Retinal pigment epithelial cell (primary cell): ENCODE measurements around the gene LMTK3.

ENCODE experiments used
- DNase-seq: peaks from one replicate; pipeline ENCODE4 v3.0.0-alpha.2; 2010; ENCODE audit warnings: low read depth
- H3K4me3 ChIP-seq: 2 replicates; pipeline ENCODE4 v1.5.1; 2011; ENCODE audit warnings: mild to moderate bottlenecking, low read length, control low read depth, moderate library complexity
- TF ChIP-seq, protein P1 (sequence below): conservative IDR thresholded peaks from 2 replicates; pipeline ENCODE4 v1.5.1; 2011; ENCODE audit warnings: low read depth, low read length, control low read depth, inconsistent platforms

LMTK3 gene

GRCh38 chr19:48442116-48443035 is 69.3 kb downstream of the LMTK3 start:
- TF ChIP-seq, protein P1, sequence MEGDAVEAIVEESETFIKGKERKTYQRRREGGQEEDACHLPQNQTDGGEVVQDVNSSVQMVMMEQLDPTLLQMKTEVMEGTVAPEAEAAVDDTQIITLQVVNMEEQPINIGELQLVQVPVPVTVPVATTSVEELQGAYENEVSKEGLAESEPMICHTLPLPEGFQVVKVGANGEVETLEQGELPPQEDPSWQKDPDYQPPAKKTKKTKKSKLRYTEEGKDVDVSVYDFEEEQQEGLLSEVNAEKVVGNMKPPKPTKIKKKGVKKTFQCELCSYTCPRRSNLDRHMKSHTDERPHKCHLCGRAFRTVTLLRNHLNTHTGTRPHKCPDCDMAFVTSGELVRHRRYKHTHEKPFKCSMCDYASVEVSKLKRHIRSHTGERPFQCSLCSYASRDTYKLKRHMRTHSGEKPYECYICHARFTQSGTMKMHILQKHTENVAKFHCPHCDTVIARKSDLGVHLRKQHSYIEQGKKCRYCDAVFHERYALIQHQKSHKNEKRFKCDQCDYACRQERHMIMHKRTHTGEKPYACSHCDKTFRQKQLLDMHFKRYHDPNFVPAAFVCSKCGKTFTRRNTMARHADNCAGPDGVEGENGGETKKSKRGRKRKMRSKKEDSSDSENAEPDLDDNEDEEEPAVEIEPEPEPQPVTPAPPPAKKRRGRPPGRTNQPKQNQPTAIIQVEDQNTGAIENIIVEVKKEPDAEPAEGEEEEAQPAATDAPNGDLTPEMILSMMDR, result no peak
- no peak overlapping the region for H3K4me3 ChIP-seq
- no peak for DNase-seq

- no peak overlapping the region for H3K4me3 ChIP-seq
- TF ChIP-seq, protein P1, result no peak
- no peak for DNase-seq
These were observed 70.1 kb downstream of the LMTK3 start for GRCh38 chr19:48441360-48442050.

DNA sequence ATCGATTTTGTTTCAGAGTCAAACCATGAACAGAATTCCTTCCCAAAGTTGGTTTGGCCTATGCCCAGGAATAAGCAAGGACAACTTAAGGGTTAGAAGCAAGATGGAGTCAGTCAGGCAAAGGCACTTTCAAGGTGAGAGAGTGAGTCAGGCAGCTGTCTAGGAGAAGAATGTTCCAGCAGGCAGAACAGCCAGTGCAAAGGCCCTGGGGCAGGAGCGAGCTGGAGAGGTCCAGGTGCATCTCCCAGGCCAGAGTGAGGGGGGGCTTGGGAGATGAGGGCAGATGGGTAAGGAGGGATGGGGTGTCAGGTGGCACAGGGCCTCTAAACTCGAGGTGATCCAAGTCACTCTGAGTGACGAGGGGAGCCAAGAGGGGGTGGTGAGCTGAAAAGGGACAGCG is 75.0 kb downstream of the LMTK3 start:
- DNase-seq, result no peak
- no peak overlapping the region for H3K4me3 ChIP-seq
- TF ChIP-seq, protein P1, result no peak
